Thoracic aorta (tissue), 2 donors: ENCODE measurements around the gene ABLIM1. TPM values are rescaled to one million over a fixed set of nuclear protein-coding genes. Genes with fewer than 3 reads are reported as not detected.

ENCODE experiments used
- ATAC-seq: fragments of 150-250 bp; one replicate; pipeline ENCODE4 v1.8.0; 2017; ENCODE audit warnings: low read depth; ENCODE audit not compliant: insufficient number of reproducible peaks, low FRiP score
- DNase-seq: peaks from one replicate; pipeline ENCODE4 v3.0.0-alpha.2; 2020; ENCODE audit warnings: low spot score
- H3K27ac ChIP-seq, 2 donors: fragments of 200-600 bp; sonication (generic); 1 replicate in 1 of 2; 2 replicates in 1 of 2; pipeline ENCODE4 v1.5.1; 2016; ENCODE audit warnings: mild to moderate bottlenecking in 2 of 2, moderate library complexity in 2 of 2
- H3K27me3 ChIP-seq: fragments of 200-600 bp; sonication (generic); replicated peaks from 2 replicates; pipeline ENCODE4 v1.6.0; 2016; ENCODE audit warnings: mild to moderate bottlenecking; ENCODE audit not compliant: insufficient read depth
- H3K36me3 ChIP-seq: fragments of 200-600 bp; sonication (generic); one replicate; pipeline ENCODE4 v1.5.1; 2016
- H3K4me1 ChIP-seq, 2 donors: fragments of 200-600 bp; sonication (generic); 1 replicate in 1 of 2; 2 replicates in 1 of 2; pipeline versions ENCODE4 v1.5.1 to v1.6.0; 2016; ENCODE audit warnings: low read depth in 2 of 2, mild to moderate bottlenecking in 1 of 2; ENCODE audit not compliant: control insufficient read depth in 1 of 2
- H3K4me3 ChIP-seq: fragments of 200-600 bp; sonication (generic); 2 replicates; pipeline ENCODE4 v1.5.1; 2016; ENCODE audit warnings: mild to moderate bottlenecking
- H3K9me3 ChIP-seq: fragments of 200-600 bp; sonication (generic); 2 replicates; pipeline ENCODE4 v1.5.1; 2016
- total RNA-seq, 2 donors: library from RNA; depleted of rRNA; stranded (reverse); fragments of >200 nt; gene quantifications; one replicate each; pipeline versions ENCODE4 v1.1.0 to v1.2.3, GENCODE V29; 2016
- TF ChIP-seq, protein P1 (sequence below): fragments of 200-600 bp; sonication (generic); IDR thresholded peaks from one replicate; pipeline ENCODE4 v1.5.1; 2019; ENCODE audit warnings: antibody characterized with exemption

The ABLIM1 gene
- total RNA-seq, 2 donors from 2014 or later, result 47.5 to 111 TPM

DNA sequence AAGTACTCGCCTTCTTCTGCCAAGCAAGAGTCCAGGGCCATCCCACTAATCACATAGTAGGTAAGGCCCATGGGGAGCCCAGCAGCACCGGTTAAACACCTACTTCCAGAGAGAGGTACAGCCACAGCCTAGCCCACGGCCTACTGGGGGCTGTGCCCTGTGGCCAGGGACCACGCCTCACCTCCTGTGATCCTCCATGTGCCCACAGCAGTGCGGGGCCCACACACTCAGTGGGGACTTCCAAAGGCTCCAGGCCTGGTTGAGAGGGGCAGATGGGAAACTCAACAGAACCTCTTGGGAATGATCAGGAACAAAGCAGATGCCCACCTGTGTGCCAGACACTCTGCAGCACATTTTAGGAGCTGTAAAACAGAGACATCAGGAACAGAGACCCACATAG is 273.5 kb downstream of the ABLIM1 start:
- DNase-seq (no peak), ATAC-seq (no peak)
- H3K36me3 ChIP-seq, result no peaks in the 10 kb centered on the region
- TF ChIP-seq, protein P1, sequence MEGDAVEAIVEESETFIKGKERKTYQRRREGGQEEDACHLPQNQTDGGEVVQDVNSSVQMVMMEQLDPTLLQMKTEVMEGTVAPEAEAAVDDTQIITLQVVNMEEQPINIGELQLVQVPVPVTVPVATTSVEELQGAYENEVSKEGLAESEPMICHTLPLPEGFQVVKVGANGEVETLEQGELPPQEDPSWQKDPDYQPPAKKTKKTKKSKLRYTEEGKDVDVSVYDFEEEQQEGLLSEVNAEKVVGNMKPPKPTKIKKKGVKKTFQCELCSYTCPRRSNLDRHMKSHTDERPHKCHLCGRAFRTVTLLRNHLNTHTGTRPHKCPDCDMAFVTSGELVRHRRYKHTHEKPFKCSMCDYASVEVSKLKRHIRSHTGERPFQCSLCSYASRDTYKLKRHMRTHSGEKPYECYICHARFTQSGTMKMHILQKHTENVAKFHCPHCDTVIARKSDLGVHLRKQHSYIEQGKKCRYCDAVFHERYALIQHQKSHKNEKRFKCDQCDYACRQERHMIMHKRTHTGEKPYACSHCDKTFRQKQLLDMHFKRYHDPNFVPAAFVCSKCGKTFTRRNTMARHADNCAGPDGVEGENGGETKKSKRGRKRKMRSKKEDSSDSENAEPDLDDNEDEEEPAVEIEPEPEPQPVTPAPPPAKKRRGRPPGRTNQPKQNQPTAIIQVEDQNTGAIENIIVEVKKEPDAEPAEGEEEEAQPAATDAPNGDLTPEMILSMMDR, result no peak
- no peak overlapping the region for H3K27ac ChIP-seq
- no peaks in the 10 kb centered on the region for H3K27me3 ChIP-seq
- peaks cover 6% of the 10 kb centered on the region in 2 donors for H3K4me1 ChIP-seq
- H3K4me3 ChIP-seq, result no peak overlapping the region
- H3K9me3 ChIP-seq, result no peaks in the 10 kb centered on the region

DNA sequence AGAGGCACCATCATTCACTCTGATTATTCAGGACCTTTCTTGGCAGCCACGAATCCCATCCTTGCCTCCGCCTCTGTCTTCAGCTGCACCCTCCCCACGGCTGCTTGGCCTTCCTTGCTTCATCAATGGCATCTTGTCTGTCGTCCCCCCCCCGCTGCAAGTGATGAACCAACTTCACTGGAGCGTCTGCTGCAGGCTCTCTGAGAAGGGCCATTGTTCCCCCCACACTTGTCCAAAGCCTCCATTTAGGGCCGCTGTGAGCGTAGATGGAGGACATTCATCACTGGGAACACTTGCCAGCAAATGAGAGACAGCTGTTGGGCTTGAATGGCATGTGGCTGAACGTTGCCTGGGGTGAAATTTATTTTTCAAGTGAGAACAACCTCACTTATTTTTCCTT is 273.9 kb downstream of the ABLIM1 start:
- TF ChIP-seq, protein P1, result no peak
- Histone ChIP-seq H3K27ac (no peak overlapping the region), H3K4me3 (no peak overlapping the region), H3K27me3 (no peaks in the 10 kb centered on the region), H3K36me3 (no peaks in the 10 kb centered on the region), H3K9me3 (no peaks in the 10 kb centered on the region), H3K4me1 (peaks cover 2% of the 10 kb centered on the region in 2 donors)
- no peak for ATAC-seq
- DNase-seq, result no peak

Other genes starting within 250 kb of the ABLIM1 start
- 10 to 100 TPM; 38.4 to 70.5 TPM for gene FHIP2A, start 163.5 kb upstream of the ABLIM1 start, total RNA-seq